GM18499 (cell line): ENCODE measurements around the gene IRAK2.

Source experiments
- ATAC-seq: cut with Tn5 transposase; IDR thresholded peaks from one replicate; pipeline ENCODE4 v1.9.1; 2021; ENCODE audit warnings: moderate number of reproducible peaks; ENCODE audit not compliant: insufficient read depth, unreplicated experiment

IRAK2 gene

DNA sequence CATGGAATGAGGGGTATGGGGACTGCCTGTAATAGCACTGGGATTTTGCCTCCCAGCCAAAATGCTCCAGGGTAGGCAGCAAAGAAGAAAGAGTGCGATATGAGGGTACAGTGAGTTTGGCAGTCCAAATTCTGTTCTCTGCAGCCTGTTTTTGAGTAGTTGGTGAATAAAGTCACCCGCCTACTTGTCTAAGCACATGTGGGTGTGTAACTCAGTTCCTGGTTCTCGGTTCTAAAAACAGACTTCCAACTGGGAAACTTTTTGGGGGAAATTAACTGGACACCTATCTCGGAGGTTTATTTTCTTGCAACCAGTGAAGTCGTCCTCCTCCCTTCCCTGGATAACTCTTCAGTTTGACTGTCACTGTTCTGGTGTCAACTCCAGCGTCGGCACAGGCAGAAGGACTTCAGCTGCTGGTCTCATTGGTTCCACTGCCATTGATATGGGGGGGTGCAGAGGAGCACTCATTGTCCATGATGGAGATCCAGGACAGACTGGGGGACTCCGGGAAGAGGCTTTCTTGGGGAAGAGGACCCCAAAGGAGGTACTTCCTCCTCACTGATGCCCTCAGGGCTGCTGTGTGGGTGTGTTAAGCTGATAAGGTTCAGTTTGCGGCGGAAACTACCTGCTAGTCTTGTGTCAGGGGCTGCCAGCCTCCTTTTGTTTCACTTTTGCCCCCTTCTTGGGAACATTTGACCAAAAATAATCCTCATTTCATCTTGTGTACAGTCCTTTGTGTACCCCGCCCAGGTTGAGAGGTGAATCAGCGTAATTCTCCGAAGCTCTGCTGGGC is 114.9 kb downstream of the IRAK2 start:
- no peak for ATAC-seq

DNA sequence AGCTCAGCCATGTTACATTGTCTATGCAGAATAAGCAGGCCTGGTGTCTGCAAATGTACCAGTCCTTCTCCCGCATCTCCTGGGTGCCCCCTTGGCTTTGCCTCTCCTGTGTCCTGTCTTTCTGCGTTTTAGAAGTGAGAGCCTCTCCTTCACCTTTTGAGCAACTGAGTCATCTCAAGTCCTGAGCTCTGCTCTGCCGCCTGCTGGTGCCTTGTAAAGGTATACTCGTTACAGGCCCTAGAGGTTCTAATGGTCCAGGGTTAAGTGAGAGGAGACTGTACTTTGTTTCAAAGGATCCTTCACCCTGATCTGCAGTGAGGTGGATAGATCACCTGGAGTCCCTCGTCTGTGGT is 115.4 kb downstream of the IRAK2 start:
- no peak for ATAC-seq

DNA sequence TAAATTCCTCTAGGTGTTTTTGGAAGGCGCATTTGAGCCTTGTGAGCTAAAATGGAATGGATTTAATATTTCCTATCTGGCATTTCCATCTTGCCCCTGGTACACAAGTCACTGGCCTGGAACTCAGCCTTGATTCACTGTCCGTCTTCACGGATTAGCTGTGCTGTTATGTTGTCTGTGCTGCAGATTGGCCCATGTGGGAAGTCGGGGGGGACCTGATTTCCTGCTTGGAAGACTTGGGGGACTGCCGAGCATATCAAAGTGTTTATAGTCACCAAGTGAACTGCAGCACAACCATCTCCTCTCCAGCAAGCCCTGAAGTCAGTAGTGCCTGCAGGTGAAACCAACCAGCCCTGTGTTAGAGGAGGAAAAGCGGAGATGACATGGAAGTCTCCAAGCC is 115.9 kb downstream of the IRAK2 start:
- no peak for ATAC-seq

DNA sequence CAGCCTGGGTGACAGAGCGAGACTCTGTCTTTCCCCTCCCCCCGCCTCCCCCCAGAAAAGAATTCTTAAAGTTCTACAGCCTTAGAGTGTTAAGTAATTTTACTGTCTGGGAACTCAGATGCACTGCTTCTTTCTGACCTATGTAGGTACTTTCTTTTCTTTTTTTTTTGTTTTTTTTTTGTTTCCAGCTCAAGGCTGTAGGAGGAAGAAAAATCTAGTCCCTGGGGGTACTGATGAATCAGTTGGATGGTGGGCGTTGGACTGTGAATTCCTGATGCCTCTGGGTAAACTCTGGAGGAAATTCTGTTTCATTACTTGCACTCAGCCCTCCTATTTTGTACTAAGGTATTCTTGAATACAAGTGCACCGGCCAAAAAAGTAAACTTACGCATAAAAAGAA is 117.2 kb downstream of the IRAK2 start:
- no peak for ATAC-seq

DNA sequence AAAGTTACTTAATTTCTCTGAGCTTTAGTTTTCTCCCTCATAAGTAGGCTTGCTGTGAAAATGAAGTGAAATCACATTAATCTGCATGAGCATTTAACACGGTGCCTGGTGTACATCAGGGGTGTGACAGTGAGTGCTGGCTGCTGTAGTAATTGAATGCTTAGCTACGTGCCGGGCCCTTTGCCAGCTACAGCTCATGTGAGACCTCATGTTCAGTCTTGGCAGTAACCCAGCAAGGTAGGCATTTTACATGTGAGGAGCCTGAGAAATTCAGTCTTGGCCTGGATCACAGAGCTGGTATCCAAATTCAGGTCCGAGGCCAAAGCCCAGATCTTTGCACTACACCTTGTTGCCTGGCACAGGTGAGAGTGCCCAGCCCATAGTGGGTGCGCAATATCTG is 118.9 kb downstream of the IRAK2 start:
- no peak for ATAC-seq

DNA sequence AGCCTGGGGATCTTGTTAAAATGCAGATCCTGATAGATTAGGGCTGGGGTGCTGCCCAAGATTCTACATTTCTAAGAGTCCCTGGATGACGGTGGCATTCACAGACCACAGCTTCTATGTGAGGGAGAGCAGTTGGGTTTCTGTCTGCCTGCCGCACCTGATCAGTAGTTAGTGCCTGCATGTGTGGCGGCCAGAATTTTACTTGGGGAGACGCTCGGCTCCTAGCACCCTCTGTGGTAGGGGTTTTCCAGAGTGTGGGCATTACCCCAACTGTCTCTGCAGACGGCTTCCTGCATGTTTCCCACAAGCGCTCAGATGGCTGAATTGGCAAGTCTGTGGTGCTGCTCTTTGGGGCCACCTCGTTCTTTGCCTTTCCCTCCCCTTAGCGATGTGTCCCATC is 119.8 kb downstream of the IRAK2 start:
- ATAC-seq = no peak

DNA sequence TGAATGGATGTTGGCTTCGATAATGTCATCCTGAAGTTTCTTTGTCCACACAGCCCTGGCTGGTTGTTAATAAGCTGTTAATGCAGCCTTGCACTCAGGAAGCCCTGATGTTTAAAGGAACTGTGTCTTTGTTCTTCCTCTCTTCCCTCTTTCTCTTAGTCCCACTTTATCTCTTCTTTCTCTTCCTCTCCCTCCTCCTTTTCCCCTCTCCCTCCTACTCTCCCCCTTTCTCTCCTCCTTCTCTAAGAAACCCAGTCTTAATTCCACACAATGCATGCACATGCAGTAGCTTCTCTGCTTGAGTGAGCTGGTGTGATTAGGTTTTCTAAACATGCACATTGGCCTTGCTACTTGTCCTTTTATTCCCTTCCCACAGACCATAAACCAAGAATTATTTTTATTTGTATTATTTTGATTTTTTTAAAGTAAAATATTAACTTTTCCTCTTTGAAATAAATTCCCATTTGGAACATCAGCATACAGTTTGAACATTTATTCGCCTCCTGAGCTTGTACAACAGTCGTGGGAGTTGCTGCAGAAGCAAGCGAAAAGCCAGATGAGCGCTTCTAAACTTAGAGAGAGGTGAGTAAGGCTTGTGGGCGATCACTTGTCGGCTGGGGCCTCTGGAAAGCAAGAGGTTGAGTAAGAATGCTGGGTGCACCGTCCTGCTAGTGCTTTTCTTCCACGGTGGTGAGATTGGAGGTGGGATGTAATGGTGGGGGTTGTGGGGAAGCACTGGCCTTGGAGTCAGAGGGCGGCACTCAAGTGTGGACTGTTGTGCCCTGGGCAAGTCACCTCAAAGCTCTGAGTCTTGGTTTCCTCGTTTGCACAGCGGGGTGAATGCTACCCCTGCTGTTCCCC is 120.8 kb downstream of the IRAK2 start:
- no peak for ATAC-seq

DNA sequence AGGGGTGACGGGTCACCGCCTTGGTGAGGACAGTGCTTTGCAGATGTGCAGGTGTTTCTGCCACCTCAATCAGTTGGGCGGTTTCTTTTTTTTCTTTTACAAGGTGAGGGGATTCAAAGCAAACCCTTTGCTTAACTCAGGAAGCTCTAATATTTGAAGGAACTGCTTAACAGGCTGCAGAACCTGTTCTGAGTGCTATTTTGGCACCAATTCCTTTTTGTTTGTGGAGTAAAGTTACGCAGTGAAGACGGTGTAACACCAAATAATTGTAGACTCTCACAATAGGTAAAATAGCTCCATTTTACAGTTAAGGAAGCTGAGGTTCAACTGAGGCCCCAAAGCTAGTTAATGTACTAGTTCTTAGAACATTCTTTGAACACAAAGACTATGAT is 121.4 kb downstream of the IRAK2 start:
- no peak for ATAC-seq

DNA sequence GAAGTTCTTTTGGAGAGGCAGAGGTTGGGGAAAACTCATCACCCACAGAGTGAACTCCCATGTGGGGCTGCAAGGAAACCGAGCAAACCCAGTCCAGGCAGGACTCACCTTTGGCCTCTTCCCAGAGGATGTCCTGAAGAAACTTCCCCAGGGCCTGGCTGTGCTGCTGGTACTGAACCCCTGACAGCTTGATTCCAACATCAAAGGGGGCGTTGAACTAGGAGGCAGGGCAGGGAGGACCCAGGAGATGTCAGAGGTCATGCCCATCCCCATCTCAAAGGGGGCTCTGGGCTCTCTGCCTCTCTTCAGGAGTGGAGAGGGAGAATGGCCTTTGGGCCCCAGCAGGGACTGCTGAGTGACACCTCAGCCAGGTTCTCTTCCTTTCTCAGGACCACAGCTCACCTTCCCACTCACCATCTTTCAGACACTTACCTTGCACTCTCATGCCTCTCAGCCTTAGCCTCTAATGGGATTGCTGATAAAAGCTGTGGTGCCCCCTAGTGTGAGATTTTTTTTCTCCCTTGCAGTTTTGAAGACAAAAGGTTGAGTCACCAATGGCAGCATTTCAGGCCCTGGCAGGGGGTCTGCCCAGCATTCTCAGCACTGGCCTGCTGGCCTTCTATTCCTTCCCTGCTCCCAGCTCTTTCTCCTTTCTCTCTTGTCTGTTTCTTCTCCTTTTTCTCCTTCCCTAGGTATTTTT is 122.0 kb downstream of the IRAK2 start:
- no peak for ATAC-seq

DNA sequence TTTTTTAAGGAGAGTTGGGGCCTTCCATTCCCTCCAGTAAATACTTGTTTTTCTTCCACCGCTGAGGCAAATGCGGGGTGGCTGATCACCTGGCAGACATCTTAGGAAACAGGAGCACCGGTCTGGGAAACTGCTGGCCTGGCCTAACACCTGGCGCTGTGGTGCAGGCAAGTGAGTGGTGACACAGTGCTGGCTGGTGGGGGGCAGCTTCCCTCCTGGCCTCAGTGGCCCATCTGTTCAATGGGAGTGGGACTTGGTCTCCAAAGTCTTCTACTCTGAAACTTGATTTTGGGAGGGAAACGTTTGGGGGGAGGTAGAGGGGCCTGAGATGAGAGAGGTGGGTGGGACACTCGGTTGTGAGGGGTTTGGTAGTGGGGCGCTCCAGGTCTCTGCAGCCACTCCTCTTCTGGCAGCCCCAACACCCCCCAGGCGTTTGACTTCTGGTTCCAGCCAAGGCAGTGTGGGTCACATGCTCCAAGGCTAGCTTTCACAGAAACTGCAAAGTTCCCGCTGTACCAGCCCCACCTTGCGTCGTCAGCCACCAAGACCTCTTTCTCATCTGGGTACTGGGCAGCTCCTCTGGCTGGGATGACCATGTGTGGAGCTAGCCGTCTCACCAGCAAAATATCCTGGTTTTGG is 123.3 kb downstream of the IRAK2 start:
- ATAC-seq = no peak

DNA sequence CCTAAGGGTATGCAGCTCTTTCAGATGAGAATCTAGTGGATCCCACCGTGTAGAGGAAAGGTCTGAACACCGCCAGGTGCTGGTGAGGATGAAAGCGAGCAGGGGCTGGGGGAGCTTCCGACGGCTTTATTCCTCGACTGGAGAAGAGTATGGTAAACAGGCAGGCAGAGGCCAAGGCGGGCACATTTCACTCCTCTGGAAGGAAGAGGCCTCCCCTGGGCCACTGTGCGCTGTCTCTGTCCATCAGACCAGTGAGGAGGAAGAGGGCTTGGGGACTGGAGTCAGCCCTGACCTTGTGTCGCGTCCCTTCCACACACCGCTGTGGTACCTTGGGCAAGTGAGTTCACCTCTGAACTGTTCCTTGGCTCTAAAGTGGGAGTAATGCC is 123.8 kb downstream of the IRAK2 start:
- no peak for ATAC-seq

DNA sequence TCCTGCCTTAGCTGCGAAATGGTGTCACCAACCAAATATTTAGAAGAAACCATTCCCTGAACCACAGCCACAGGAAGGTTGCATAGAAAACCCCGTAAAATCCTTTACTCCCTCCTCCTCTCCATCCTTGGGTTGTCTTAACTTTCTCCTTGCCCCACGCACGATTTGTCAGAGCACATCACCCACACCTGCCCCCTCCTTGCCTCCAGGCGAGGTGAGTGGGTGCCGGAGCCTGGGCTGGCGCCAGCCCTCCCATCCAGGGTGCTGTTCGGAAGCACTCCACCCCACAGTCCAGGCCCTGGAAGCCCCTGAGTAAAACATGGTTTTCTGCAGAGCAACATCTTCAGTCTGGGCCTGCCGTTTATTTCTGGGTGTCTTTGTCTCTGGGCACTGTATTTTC is 124.4 kb downstream of the IRAK2 start:
- ATAC-seq = no peak

DNA sequence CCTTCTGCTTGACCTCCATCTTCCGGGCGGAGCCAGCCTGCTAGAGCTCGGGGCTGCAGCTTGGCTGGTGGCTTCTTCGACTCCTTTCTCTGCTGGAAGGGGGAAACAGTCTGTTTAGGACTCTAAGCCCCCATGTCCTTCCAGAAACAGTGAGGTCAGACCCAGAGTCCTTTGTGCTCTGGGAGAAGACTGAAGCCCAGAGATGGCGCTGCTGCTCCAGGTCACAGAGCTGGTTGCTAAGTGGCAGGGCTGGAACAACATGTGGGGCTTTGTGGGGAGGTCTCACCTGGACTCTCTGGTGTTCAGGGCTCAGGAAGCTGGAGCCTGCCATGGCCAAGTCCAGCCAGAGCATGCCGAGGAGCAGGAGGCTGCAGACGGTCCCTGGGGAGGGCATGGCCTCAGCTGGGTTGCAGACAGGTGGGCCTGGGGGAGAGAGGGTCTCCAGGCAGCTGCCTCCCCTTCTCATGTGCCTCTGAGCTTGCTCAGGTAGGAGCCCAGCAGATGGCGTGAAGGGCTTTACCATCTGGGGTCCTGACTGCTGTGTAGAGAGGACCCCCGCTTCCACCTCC is 125.2 kb downstream of the IRAK2 start:
- ATAC-seq = no peak

DNA sequence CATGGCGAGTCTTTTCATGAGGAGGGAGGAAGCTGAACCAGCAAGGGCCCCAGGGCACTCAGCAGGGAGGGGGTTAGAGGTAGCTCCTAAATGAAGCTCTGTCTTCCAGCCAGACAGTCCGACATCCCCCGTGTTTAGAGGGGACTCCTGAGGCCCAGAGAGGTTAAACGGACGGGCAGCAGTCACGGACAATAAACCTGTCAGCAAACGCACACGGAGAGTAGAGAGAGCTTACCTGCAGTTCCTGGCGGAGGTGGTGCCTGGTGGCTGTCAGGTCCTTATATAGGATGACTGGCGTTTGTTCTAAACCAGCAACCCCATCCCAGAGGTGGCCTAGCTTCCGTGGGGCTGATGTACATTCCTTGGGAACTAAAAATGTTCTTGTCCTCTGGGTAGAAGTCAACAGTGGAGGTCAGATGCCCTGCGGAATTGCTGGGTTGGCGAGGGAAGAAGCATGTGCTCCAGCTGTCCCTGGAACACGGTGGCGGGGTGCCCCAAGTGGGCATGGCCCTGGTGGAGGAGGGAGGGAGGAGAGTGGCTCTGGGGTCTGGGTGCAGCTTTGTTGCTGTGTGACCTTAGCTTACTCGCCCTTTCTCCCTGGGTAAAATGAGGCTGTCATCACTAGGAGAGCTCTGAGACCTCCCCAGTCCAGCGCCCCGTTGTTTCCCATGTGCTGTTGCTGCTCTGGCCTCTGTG is 125.9 kb downstream of the IRAK2 start:
- ATAC-seq = no peak

DNA sequence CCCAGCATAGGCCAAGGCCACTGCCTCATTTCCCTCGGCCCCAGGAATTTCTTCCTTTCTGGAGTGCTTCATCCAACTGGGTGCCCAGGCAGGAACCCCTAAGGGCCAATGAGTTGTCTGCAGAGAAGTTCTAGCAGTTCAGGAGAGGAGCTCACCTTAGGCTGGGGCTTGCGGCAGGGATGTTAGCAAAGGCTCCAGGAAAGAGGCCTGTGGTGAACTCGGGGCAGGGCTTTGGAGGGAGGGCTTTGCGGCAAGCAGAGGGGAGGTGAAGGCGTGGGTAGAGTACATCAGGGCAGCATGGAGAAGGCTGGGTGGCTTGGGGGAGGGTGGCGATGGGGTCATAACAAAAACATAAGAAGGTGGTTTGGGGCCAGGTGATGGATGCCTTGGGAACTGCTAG is 126.9 kb downstream of the IRAK2 start:
- no peak for ATAC-seq

DNA sequence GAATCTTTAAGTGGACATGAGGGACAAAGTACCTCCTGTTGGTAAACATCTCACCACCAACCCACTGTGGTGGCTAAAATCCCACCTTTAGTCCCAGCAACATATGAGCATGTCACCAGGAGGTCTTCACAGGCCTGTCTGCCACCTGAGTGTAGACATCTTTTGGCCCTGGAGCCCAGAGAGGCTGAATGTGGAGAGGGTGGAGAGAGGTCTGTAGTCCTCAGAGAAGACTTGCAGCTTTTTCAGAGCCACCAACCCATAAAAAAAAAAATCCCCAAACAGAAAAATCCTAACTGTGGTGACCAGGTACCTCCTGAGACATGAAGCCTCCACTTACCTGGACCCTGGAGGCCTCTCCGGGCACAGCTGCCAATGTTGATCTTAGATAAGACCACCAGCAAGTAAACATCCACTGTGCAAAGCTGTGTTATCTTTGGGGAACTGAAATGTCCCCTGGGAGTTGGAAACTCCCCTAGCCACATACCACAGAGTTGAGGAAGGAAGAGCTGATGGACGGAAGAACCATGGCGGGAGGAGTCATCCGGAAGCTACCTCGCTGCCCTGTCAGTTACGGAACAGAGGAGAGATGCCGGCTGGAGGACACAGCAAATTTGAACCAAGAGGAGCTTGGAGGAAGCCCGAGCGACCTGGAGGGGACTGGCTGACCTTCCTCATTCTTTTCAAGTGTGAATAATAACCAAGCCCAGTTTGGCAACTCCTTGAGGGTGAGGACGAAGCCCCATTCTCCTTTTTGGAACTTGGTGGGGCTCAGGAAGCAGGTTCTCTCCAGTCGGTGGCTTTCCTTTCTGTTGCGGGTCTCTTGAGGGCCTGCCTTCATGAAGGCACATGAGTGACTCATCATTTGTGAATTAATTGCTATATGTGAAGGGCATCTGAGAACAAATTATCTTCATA is 128.0 kb downstream of the IRAK2 start, which contains the start of gene GHRL:
TSS of gene GHRL (minus strand) at position 443 of the 915 bp plus-strand sequence. CDS start 2,767 bp downstream, outside the sequence.
- no peak for ATAC-seq
